ENCODE measurements around the gene HABP2.

- TF ChIP-seq CTCF (IDR thresholded peaks at IDR 0.05): no peak
- no peak for TF ChIP-seq POLR2A (IDR thresholded peaks at IDR 0.05)
Observed at GRCh38 chr10:113578773-113579172, 25.9 kb downstream of the HABP2 start.

All from uterus (tissue), 2 donors.